GM10266 (cell line): ENCODE measurements around the gene EXPH5.
"Not testable (repeated sequence)": the region's sequence is repeated elsewhere in the genome, so short reads cannot be mapped to it uniquely, and the experiment has no call there.

Source experiments
- DNase-seq: peaks from one replicate; pipeline ENCODE4 v3.0.0; 2012; ENCODE audit errors: extremely low spot score
- TF ChIP-seq, protein P1 (sequence below): IDR thresholded peaks from 2 replicates; pipeline ENCODE4 v1.5.1; 2012; ENCODE audit warnings: mild to moderate bottlenecking, low read depth; ENCODE audit not compliant: control insufficient read depth, insufficient read depth; ENCODE audit errors: missing control alignments

Gene EXPH5

DNA sequence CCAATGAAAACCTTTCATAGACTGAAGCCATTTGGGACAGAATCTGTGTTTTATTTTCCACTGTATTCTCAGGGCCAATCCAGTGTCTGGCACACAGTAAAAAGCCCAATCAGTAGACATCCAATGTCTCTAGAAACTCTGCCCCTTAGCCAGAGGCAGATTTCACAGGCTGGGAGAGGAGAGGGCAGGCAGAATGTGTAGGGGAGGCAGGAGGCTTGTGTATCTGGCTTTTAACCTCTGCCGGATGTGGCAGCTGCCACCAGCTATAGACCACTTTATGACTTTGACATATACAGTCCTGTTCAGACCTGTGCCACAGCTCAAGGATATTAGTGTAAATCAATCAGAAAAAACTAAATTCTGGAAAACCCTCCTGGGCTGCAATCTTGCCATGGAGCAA is 4.4 kb downstream of the EXPH5 start:
- no peak for DNase-seq
- TF ChIP-seq, protein P1, sequence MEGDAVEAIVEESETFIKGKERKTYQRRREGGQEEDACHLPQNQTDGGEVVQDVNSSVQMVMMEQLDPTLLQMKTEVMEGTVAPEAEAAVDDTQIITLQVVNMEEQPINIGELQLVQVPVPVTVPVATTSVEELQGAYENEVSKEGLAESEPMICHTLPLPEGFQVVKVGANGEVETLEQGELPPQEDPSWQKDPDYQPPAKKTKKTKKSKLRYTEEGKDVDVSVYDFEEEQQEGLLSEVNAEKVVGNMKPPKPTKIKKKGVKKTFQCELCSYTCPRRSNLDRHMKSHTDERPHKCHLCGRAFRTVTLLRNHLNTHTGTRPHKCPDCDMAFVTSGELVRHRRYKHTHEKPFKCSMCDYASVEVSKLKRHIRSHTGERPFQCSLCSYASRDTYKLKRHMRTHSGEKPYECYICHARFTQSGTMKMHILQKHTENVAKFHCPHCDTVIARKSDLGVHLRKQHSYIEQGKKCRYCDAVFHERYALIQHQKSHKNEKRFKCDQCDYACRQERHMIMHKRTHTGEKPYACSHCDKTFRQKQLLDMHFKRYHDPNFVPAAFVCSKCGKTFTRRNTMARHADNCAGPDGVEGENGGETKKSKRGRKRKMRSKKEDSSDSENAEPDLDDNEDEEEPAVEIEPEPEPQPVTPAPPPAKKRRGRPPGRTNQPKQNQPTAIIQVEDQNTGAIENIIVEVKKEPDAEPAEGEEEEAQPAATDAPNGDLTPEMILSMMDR, result no peak

DNA sequence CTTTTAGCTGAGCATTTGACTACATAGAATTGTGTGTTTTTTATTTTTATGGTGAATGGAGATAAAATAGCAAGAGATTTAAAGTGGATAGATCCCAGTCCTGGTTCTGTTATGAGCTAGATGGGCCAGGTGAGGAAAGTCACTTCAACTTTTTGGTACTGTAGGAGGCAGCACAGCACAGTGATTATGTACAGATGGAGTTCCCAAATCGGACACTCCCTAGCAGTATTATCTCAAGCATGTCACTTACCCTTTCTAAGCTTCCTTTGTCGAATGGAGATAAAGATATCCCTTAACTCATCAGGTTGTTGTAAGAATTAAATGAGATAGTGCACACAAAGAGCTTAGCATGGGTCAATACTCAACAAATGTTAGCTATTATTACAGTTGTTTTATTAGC is 5.3 kb downstream of the EXPH5 start:
- TF ChIP-seq, protein P1, result no peak
- no peak for DNase-seq

DNA sequence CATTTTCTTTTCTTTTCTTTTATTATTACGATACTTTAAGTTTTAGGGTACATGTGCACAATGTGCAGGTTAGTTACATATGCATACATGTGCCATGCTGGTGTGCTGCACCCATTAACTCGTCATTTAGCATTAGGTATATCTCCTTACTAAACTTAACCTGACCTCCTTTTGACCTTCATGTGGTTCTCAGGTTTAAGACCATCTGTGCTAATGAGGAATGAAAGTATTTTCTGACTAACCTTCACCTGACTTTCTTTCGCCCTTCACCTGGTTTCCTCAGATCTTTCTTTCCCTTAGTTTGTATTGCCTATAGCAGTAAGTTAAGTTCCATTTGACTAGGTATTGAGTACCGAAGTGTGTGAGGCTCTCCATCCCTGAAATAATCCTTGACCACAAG is 6.5 kb downstream of the EXPH5 start:
- DNase-seq, result no peak
- TF ChIP-seq, protein P1, result no peak

DNA sequence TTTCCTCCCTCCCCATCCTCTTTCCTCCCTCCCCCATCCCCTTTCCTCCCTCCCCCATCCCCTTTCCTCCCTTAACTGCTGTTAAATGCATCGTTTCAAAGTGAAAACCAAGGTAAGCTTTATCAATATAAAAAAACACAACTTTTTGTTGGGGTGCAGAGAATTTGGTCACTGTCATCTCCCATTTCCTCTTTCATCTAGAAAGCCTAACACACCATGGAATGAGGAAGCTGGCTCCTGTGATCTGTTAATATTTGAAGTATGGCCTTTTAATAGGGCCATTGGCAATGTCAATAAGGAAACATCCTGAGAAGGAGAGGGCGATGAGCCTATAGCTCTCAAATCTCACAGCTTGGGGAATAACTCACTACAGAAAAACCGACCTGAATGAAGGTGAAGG is 7.0 kb downstream of the EXPH5 start:
- TF ChIP-seq, protein P1, result no peak

DNA sequence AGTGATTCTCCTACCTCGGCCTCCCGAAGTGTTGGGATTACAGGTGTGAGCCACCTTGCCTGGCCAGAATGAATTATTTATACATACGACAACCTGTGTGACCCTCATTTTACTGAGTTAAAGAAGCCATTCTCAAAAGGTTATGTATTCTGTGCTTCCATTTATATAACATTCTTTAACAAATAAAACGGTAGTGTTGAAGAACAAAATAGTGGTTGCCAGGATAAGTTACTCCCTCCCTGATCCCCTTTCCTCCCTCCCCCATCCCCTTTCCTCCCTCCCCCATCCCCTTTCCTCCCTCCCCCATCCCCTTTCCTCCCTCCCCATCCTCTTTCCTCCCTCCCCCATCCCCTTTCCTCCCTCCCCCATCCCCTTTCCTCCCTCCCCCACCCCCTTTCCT is 7.4 kb downstream of the EXPH5 start:
- not testable (repeated sequence) for DNase-seq

More for the DNA sequence above, 7.0 kb downstream of the EXPH5 start:
- no peak for DNase-seq

DNA sequence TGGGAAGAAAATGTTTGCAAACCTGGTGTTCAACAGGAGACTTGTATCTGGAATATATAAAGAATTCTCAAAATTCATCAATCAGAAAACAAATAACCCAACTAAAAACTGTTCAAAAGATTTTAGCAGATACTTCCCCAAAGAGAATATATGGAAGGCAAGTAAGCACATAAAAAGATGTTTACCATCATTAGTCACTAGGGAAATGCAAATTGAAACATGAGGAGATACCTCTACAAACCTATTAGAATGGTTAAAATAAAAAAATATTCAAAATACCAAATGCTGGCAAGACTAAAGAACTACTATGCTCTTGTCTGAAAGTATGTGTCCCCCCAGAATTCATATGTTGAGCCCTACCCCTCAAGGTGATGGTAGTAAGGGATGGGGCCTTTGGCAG is 8.6 kb downstream of the EXPH5 start:
- TF ChIP-seq, protein P1, result no peak
- DNase-seq, result no peak

DNA sequence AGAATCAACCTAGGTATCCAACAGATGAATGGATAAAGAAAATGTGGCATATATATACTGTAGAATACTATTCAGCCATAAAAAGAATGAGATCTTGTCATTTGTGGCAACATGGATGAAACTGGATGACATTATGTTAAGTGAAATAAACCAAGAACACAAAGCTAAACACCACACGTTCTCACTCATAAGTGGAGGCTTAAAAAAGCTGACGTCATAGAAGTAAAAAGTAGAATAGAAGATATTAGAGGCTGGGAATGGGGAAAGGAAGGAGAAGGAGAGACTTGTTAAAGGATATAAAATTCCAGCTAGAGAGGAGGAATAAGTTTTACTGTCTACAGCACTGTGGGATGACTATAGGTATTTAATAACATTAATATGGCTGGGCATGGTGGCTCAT is 12.9 kb downstream of the EXPH5 start:
- no peak for DNase-seq
- TF ChIP-seq, protein P1, result no peak

DNA sequence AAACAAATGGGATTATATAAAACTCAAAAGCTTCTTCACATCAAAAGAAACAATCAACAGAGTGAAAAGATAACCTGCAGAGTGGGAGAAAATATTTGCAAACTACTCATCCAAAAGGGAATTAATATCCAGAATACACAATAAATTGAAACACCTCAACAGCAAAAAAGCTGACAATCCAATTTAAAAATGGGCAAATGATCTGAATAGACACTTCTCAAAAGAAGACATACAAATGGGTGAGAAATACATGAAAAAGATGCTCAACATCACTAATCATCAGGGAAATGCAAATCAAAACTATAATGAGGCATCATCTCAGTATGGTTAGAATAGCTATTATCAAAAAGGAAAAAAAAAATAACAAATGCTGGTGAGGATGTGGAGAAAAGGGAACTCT is 13.5 kb downstream of the EXPH5 start:
- TF ChIP-seq, protein P1, result no peak
- DNase-seq, result no peak
